Thyroid gland (tissue), 4 donors: ENCODE measurements around the gene PSMB11.

Experiments
- POLR2A ChIP-seq, 2 donors: fragments of 450-650 bp; IDR thresholded peaks; one replicate each; pipeline ENCODE4 v1.6.1; 2017; ENCODE audit warnings: antibody characterized with exemption in 2 of 2, mild to moderate bottlenecking in 2 of 2, moderate library complexity in 1 of 2
- TF ChIP-seq, protein P1 (sequence below), 6 experiments: fragments of 200-600 bp in 3 of 6; fragments of 450-650 bp in 3 of 6; sonication (generic) in 3 of 6; IDR thresholded peaks; one replicate each; pipeline ENCODE4 v1.5.1; 2016 to 2019; ENCODE audit warnings: antibody characterized with exemption in 6 of 6, mild to moderate bottlenecking in 2 of 6, inconsistent platforms in 1 of 6, moderate library complexity in 1 of 6

- TF ChIP-seq, protein P1, sequence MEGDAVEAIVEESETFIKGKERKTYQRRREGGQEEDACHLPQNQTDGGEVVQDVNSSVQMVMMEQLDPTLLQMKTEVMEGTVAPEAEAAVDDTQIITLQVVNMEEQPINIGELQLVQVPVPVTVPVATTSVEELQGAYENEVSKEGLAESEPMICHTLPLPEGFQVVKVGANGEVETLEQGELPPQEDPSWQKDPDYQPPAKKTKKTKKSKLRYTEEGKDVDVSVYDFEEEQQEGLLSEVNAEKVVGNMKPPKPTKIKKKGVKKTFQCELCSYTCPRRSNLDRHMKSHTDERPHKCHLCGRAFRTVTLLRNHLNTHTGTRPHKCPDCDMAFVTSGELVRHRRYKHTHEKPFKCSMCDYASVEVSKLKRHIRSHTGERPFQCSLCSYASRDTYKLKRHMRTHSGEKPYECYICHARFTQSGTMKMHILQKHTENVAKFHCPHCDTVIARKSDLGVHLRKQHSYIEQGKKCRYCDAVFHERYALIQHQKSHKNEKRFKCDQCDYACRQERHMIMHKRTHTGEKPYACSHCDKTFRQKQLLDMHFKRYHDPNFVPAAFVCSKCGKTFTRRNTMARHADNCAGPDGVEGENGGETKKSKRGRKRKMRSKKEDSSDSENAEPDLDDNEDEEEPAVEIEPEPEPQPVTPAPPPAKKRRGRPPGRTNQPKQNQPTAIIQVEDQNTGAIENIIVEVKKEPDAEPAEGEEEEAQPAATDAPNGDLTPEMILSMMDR (IDR thresholded peaks at IDR 0.05), result no peak
- no peak for TF ChIP-seq POLR2A (IDR thresholded peaks at IDR 0.05)
These were observed 18.2 kb upstream of the PSMB11 start for GRCh38 chr14:23023795-23024152.
